HG03571 (cell line): ENCODE results near the gene CUX1.
"Not testable (repeated sequence)": the region's sequence is repeated elsewhere in the genome, so short reads cannot be mapped to it uniquely, and the experiment has no call there.

Source experiments
- ATAC-seq: cut with Tn5 transposase; IDR thresholded peaks from one replicate; pipeline ENCODE4 v1.9.1; 2021; ENCODE audit not compliant: unreplicated experiment

Gene CUX1

GRCh38 chr7:101823096-101823495 is 5.7 kb downstream of the CUX1 start:
- ATAC-seq, result no peak

- ATAC-seq, result no peak
These were observed 6.2 kb downstream of the CUX1 start for GRCh38 chr7:101823596-101823995.

DNA sequence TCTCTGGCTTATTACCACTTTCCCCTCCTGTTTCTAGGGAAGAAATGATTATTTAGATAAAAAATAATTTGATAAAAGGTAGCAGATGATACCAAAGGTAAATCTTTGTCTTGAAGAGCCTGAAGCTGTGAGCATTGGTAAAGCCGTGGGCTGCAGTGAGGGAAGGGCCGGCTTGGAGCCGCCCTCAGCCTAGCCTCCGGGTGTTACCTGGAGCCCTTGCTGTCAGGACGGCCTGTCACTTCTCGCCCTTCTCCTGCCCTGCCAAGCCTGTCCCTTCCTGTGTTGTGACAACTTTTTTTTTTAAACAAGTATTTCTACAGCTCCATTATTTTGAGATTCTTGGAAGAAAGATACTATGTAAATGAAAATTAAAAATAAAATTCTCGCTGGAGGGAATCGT is 7.0 kb downstream of the CUX1 start:
- ATAC-seq, result no peak

GRCh38 chr7:101826081-101826835 is 8.8 kb downstream of the CUX1 start:
- ATAC-seq, result no peak

DNA sequence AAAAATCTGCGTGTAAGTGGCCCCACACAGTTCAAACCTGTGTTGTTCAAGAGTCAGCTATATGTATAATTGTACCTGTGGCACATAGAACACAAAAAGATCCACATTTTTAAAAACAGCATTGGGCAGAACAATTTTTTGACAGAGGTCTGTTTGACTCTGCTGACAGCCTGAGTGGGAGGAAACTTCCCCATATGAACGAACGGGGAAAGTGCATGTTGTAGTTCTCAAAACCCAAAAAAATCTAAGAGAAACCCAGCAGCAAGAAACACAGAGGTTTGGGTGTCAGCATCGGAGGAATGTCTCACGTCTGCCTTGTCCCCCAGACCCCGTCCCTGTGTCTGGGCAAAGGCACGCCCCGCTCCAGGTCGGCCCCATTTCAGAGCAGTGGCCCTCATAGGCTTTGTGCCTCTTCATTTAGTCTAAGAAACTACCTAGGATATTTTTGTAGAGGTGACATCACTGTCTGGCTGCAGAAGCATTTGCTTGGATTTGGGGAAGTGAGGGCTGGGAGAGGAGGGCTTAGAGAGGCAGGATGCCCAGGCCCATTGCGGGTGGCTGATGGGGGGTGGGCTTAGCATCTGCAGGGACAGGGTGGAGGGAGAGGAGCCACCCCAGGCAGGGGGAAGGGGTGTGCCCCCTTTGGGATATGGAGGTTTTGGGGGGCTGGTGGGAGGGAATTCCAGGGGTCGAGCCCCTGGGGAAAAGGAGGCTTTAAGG is 11.0 kb downstream of the CUX1 start:
- no peak for ATAC-seq

DNA sequence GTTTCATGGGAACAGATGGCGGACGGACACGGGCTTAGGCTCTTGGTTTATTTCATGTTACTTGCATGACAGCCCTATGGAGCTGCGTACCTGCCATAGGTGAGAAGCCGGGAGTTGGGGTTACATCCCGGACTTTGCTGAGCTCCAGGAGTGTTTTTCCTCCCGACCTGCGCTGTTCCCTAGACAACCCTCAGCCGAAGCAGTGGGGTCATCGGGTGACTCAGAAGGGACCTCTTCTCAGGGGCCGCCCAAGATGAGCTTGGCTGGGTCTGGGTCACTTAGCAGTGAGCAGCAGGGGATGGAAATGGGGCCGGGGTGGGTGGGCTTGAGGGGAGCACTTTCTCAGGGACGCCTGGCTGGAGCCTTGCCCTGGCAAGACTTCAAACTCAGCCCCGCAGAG is 11.9 kb downstream of the CUX1 start:
- ATAC-seq, result no peak

GRCh38 chr7:101829821-101830220 is 12.4 kb downstream of the CUX1 start:
- ATAC-seq, result no peak

DNA sequence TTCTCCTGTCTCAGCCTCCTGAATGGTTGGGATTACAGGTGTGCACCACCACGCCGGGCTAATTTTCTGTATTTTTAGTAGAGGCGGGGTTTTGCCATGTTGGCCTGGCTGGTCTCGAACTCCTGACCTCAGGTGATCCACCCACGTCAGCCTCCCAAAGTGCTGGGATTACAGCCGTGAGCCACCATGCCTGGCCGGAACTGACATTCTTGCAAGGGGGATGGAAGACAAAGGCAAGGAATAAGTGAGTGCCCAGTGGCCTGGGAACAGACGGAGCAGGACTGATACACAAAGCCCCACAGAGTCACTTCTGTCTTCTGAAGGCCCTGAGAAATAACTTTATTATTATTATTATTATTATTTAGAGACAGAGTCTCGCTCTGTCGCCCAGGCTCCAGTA is 14.0 kb downstream of the CUX1 start:
- not testable (repeated sequence) for ATAC-seq

GRCh38 chr7:101832205-101832631 is 14.8 kb downstream of the CUX1 start:
- no peak for ATAC-seq

DNA sequence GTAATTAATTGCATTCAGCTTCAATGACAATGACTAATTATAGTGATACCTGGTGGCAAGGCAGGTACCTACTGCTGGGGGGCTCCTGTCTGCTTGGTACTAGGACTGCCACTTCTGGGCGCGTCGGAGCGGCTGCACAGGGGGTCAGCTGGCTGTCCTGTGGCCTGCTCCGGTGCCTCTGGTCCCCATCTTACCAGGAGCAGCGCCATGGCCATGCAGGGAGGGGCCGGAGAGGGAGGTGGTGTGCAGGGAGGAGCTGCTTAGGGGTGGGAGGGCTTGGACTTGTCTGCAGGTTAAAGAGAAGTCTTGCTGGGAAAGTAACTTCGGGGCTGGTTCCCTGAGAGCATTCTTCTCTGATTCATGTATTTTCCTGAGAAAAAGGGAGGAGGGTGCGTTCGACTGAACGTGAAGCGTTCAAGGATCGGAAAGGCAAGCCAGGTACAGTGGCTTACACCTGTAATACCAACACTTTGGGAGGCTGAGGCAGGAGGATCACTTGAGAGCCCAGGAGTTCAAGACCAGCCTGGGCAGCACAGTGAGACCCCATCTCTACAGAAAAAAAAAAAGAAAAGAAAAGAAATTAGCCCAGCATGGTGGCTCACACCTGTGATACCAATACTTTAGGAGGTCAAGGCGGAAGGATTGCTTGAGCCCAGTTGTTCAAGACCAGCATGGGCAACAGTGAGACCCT is 15.4 kb downstream of the CUX1 start:
- ATAC-seq, result no peak

- no peak for ATAC-seq
These were observed 16.4 kb downstream of the CUX1 start for GRCh38 chr7:101833799-101834198.

- no peak for ATAC-seq
These were observed 17.7 kb downstream of the CUX1 start for GRCh38 chr7:101835136-101835535.

DNA sequence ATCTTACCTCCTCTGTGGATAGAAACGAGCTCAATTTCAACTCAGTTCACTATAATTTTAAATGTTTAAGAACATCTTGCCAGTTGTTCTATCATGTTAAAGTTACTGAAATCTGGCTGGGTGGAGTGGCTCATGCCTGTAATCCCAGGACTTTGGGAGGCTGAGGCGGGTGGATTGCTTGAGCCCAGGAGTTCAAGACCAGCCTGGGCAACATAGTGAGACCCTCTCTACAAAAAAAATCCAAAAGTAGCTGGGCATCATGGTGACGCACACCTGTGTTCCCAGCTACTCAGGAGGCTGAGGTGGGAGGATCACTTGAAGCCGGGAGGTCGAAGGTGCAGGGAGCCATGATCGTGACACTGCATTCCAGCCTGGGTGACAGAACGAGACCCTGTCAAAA is 20.0 kb downstream of the CUX1 start:
- not testable (repeated sequence) for ATAC-seq

GRCh38 chr7:101838837-101839483 is 21.5 kb downstream of the CUX1 start:
- ATAC-seq, result no peak

DNA sequence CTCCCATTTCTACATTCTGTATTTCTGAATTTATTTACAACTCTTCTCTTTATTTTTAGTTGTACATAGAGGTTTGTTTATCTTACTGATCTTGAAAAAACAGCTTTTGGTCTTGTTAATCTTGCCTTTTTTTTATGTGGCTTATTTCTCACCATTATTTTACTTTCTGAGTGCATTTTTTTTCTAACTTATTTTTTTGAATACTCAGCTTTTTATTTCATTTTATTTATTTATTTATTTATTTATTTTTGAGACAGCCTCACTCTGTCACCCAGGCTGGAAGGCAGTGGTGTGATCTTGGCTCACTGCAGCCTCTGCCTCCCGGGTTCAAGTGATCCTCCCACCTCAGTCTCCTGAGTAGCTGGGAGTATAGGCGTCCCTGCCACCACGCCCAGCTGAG is 23.9 kb downstream of the CUX1 start:
- ATAC-seq, result no peak

- no peak for ATAC-seq
These were observed 26.2 kb downstream of the CUX1 start for GRCh38 chr7:101843293-101844271.

- no peak for ATAC-seq
These were observed 28.5 kb downstream of the CUX1 start for GRCh38 chr7:101845974-101846373.

DNA sequence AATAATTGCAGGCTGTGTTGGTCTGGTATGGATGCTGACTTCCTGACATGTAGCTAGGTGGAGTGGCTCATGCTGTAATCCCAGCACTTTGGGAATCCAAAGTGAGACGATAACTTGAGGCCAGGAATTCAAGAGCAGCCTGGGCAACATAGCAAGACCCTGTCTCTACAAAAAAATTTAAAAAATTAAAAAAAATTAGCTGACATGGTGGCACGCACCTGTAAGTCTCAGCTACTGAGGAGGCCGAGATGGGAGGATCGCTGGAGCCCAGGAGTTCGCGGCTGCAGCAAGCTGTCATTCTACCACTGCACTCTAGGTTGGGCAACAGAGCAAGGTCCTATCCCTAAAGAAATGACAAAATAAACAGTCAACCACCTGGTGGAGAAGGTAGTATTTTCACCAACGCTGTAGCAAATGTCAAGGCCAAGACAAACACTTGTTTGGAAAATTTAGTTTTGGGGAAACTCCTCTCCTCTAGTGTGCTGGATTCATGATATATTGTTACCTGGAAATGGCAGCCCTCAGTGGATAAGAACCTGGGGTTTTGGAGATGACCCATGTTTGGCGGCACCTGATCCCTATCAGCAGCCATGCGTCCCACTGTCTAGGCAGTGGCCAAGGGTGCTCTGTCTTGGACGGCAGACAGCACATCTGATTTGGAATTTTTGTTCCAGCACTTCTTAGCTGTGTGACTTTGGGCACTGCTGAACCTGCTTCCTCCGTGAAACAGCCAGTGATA is 29.5 kb downstream of the CUX1 start:
- ATAC-seq, result no peak

DNA sequence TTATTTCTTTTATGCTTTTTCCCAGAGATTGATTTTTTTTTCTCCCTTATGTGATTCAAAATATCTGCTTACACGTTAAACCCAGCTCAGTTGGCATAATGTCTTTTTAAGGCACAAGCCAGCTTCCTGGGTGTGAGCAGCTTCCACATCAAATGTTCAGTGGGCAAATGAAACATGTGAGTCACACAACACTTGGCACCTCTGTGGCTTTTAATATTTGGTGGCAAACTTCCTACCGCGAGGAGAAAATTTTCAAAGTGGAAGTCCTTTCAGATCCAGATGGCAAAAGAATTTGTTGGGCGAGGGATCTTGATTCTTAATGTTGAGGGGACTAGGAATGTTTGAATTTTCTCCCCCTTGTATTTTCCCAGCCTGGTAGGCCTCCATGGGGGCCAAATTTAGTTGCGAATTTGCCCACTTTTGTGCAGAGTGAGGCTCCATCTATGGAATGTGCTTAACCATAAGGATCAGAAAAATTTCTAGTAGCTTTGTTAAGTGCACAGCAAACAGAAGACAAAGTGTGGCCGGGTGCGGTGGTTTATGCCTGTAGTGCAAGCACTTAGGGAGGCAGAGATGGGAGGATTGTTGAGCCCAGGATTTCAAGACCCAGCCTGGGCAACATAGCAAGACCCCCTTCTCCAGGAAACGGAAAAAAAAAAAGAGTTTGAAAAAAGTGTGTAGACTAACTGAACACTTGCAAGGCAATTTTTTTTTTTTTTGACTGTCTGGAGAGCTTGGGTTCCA is 31.0 kb downstream of the CUX1 start:
- ATAC-seq, result no peak
